Caco-2 (cell line): Measurements from ENCODE around the gene PTH1R. TPM values are rescaled to one million over a fixed set of nuclear protein-coding genes. Genes with fewer than 3 reads are reported as not detected.

Source experiments
- BruUV-seq: library from RNA; stranded (reverse); fragments of 400-500 nt; replicated peaks from 2 replicates; lab custom pipeline; 2021; lab: Mats Ljungman, UMichigan
- CTCF ChIA-PET: fragments of 300-600 bp; sonication (Branson Sonifier 250); formaldehyde crosslinking; loops from one replicate; lab custom pipeline; 2022; ENCODE audit warnings: antibody characterized with exemption; lab: Charles Lee
- POLR2A ChIA-PET: fragments of 300-600 bp; sonication (Branson Sonifier 250); formaldehyde crosslinking; loops from one replicate; lab custom pipeline; 2022; ENCODE audit warnings: antibody characterized with exemption; lab: Charles Lee
- DNase-seq, 2 experiments: peaks; one replicate each; pipeline versions ENCODE4 v3.0.0 to v3.0.0-alpha.2; 2020 to 2022
- H3K27me3 ChIP-seq: replicated peaks from 2 replicates; pipeline ENCODE4 v1.6.0; 2011; ENCODE audit warnings: low read length; ENCODE audit not compliant: control insufficient read depth, insufficient read depth
- H3K36me3 ChIP-seq: 2 replicates; pipeline ENCODE4 v1.5.1; 2011; ENCODE audit warnings: low read length; ENCODE audit not compliant: control insufficient read depth, insufficient read depth
- H3K4me1 ChIP-seq: fragments of 250-450 bp; sonication (Bioruptor Pico); 2 replicates; pipeline ENCODE4 v1.5.1; 2020; ENCODE audit warnings: mild to moderate bottlenecking
- H3K4me3 ChIP-seq: 2 replicates; pipeline ENCODE4 v1.5.1; 2011; ENCODE audit warnings: low read depth, mild to moderate bottlenecking, control low read depth, low read length
- H3K9me3 ChIP-seq: fragments of 250-450 bp; sonication (Bioruptor Pico); 2 replicates; pipeline ENCODE4 v1.5.1; 2020; ENCODE audit warnings: mild to moderate bottlenecking, moderate library complexity
- H3K27ac Mint-ChIP-seq: one replicate; pipeline ENCODE4 v1.8.0; 2022; ENCODE audit warnings: mixed read lengths; ENCODE audit not compliant: unreplicated experiment
- H3K27me3 Mint-ChIP-seq: one replicate; pipeline ENCODE4 v1.8.0; 2022; ENCODE audit warnings: mixed read lengths; ENCODE audit not compliant: insufficient read depth, unreplicated experiment
- H3K36me3 Mint-ChIP-seq: one replicate; pipeline ENCODE4 v1.8.0; 2022; ENCODE audit warnings: mild to moderate bottlenecking, mixed read lengths; ENCODE audit not compliant: insufficient read depth, unreplicated experiment
- H3K4me1 Mint-ChIP-seq: one replicate; pipeline ENCODE4 v1.8.0; 2022; ENCODE audit warnings: low read depth, mixed read lengths; ENCODE audit not compliant: unreplicated experiment
- H3K4me3 Mint-ChIP-seq: one replicate; pipeline ENCODE4 v1.8.0; 2022; ENCODE audit warnings: mild to moderate bottlenecking, moderate library complexity, mixed read lengths; ENCODE audit not compliant: unreplicated experiment
- H3K9me3 Mint-ChIP-seq: one replicate; pipeline ENCODE4 v1.8.0; 2022; ENCODE audit warnings: mixed read lengths; ENCODE audit not compliant: unreplicated experiment
- intact Hi-C: fragments of 100-400 bp; cut with micrococcal nuclease; formaldehyde crosslinking; loops from one replicate; pipeline ENCODE4 v1.10.0; 2022; ENCODE audit not compliant: unreplicated experiment
- total RNA-seq: library from RNA; stranded (reverse); gene quantifications from 2 replicates; pipeline ENCODE4 v1.2.3, GENCODE V29; 2022
- TF ChIP-seq, protein P1 (sequence below), 2 experiments: fragments of 200-600 bp in 1 of 2; IDR thresholded peaks; 1 replicate in 1 of 2; 2 replicates in 1 of 2; pipeline versions ENCODE4 v1.5.1 to v1.8.0; 2011 to 2022; ENCODE audit warnings: antibody characterized with exemption in 1 of 2, control low read depth in 1 of 2, inconsistent platforms in 1 of 2, low read depth in 1 of 2, low read length in 1 of 2, mild to moderate bottlenecking in 1 of 2, moderate library complexity in 1 of 2; ENCODE audit not compliant: insufficient read depth in 1 of 2, severe bottlenecking in 1 of 2, unreplicated experiment in 1 of 2

The PTH1R gene
- total RNA-seq, 1 experiment from 2014 or later: 5.1 TPM

DNA sequence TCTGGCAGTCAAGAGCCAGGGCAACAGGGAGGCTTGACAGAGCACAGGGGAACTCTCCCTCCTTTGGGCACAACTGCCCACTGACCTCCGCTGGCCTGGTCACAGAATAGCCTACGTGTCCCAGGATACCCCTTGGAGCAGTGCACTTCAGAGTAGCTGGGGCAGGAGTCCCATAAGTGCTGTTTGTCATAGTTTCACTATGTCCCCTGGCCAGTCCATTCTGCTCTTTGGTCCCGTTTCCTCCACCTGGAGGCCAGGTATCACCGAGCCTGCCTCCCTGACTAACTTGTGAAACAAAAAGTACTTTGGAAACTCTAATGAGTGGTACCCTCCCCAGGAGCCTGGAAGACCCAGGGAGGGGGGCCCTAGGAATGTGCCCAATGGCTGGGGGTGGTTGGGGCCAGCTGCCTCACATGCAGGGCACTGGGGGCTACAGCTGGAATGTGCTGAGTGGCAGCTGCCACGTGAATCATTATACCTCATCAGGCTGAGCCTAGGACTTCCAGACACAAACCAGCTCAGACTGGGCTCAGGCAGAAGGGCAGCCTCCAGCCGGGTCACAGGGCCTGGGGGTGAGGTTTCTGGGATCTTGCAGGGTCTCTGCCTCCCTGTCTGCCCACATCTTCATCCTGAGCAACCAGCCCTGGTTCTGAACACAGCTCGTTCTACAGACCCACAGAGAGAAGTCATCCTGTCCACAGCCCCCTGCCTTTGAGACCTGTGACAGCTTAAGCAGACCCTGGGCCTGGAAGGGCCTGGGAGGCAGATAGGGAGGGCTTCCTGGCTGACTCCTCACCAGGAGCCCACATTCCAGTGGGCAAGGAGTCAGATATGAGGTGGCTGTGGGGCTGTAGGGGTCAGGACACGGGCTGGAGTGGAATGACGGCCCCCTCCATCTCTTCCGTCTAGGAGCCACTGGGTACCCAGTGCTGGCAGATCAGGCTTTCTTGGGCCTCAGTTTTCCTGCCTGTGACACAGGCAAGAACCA, 914 bp upstream of the PTH1R start:
- no peak overlapping the region for H3K27ac Mint-ChIP-seq
- no peaks in the 10 kb centered on the region for H3K27me3 ChIP-seq
- no peak overlapping the region for H3K4me3 Mint-ChIP-seq
- TF ChIP-seq, protein P1, sequence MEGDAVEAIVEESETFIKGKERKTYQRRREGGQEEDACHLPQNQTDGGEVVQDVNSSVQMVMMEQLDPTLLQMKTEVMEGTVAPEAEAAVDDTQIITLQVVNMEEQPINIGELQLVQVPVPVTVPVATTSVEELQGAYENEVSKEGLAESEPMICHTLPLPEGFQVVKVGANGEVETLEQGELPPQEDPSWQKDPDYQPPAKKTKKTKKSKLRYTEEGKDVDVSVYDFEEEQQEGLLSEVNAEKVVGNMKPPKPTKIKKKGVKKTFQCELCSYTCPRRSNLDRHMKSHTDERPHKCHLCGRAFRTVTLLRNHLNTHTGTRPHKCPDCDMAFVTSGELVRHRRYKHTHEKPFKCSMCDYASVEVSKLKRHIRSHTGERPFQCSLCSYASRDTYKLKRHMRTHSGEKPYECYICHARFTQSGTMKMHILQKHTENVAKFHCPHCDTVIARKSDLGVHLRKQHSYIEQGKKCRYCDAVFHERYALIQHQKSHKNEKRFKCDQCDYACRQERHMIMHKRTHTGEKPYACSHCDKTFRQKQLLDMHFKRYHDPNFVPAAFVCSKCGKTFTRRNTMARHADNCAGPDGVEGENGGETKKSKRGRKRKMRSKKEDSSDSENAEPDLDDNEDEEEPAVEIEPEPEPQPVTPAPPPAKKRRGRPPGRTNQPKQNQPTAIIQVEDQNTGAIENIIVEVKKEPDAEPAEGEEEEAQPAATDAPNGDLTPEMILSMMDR (IDR thresholded peaks at IDR 0.05; ENCODE audit: insufficient read depth in 1 of 2, low read depth in 1 of 2, low read length in 1 of 2, severe bottlenecking in 1 of 2, unreplicated experiment in 1 of 2): no peak
- H3K36me3 Mint-ChIP-seq: peaks cover 6% of the 10 kb centered on the region
- intact Hi-C loops: no loop called here
- H3K4me1 Mint-ChIP-seq: peaks cover 10% of the 10 kb centered on the region
- no TSS peak for BruUV-seq
- H3K36me3 ChIP-seq: no peaks in the 10 kb centered on the region
- H3K27me3 Mint-ChIP-seq: peaks cover 3% of the 10 kb centered on the region
- ChIA-PET CTCF (interaction anchor here (1.0 kb wide), 1 partner anchor 174 kb away, joined by 3 read pairs; no protein-coding TSS in a partner anchor), POLR2A (interaction anchor here (0.5 kb wide), 1 partner anchor 16 kb away, joined by 7 read pairs; no protein-coding TSS in a partner anchor)
- no peak overlapping the region for H3K4me3 ChIP-seq
- no peak for DNase-seq
- no peaks in the 10 kb centered on the region for H3K9me3 Mint-ChIP-seq
- peaks cover 52% of the 10 kb centered on the region for H3K4me1 ChIP-seq
- no peaks in the 10 kb centered on the region for H3K9me3 ChIP-seq

DNA sequence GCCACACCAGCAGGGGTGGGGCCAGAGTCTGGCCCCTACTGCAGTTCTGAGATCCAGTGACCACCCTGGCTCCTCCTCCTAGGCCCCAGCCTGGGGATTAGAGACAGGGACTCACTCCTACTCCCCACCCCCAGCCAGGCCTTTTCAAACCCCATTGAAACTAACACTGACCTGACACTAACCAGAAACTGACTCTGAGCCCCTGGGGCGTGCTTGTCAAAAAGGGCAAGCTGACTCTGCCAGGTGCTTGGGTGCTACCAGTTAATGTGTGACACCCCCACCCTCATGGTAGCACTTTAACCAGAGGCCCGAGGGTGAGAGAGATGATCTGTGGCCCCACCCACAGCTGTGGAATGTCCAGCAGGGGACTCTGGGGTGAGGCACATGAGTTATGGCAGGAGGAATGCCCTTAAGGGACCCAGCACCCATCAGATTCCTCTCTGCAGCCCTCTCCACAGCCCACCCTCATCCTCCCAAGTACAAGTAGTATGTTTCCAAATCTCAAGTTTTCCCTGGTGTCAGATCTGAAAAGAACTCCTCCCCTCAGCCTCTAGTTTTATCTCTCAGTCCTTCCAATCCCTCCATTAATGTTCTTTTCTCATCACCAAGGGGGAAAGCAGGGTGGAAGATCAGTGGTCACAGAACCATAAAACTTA, 1.4 kb downstream of the PTH1R start:
- H3K27me3 ChIP-seq: no peaks in the 10 kb centered on the region
- Mint-ChIP-seq H3K27me3 (peaks cover 5% of the 10 kb centered on the region), H3K9me3 (no peaks in the 10 kb centered on the region), H3K4me1 (peaks cover 10% of the 10 kb centered on the region), H3K27ac (peak overlapping the region; percentile 60), H3K36me3 (peaks cover 4% of the 10 kb centered on the region), H3K4me3 (no peak overlapping the region)
- TF ChIP-seq, protein P1 (IDR thresholded peaks at IDR 0.05; ENCODE audit: insufficient read depth in 1 of 2, low read depth in 1 of 2, low read length in 1 of 2, severe bottlenecking in 1 of 2, unreplicated experiment in 1 of 2): no peak
- H3K36me3 ChIP-seq: no peaks in the 10 kb centered on the region
- H3K9me3 ChIP-seq: no peaks in the 10 kb centered on the region
- H3K4me3 ChIP-seq: no peak overlapping the region
- peak; percentile 86 to 95 for DNase-seq
- BruUV-seq: TSS peak; percentile 63
- POLR2A ChIA-PET: interaction anchor here (0.7 kb wide), 1 partner anchor 1190 kb away, joined by 5 read pairs; the partner anchor contains the start of gene SACM1L
- H3K4me1 ChIP-seq: peaks cover 56% of the 10 kb centered on the region
- CTCF ChIA-PET: no interaction called here
- intact Hi-C loops: loop anchor here (2.0 kb wide), 2 partner anchors 14 kb away; no protein-coding TSS in a partner anchor
